ENCODE results near the gene DZANK1.

DNA sequence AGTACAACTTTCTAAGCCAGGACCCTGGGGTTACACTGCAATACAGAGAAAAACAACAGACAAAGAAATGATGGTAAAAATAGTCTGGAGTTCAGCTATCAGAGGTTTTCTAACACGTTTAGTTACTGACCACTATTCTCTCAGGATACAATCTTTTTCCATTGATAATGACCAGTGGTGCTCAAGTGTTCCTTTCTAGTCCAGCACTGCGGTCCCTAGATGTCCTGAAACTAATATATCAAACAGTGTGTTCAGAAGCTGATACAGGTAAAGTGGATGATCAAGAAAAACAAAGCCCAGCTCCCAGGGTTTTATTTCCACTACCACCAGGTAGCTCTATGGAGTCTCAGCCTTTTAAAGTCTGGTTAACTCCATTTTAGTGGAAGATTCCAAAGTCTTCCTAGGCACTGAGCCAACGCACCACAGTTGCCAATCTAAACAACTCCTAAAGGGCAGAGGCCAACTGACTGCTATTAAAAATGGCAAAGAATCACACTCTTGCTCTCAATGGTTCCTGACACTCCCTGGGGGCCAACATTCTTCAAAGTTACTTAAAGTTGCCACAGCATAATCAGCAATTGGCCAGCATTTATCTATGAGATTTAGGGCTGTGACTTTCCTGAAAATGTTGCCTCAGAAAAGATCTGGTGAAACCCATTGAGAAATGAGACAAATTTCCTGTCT, 38.2 kb downstream of the DZANK1 start:
- TF ChIP-seq EZH2 (IDR thresholded peaks at IDR 0.05; ENCODE audit: low read depth, unreplicated experiment) (no peak), NANOG (IDR thresholded peaks at IDR 0.05; ENCODE audit: borderline replicate concordance) (no peak)
- TF ChIP-seq, protein P1, sequence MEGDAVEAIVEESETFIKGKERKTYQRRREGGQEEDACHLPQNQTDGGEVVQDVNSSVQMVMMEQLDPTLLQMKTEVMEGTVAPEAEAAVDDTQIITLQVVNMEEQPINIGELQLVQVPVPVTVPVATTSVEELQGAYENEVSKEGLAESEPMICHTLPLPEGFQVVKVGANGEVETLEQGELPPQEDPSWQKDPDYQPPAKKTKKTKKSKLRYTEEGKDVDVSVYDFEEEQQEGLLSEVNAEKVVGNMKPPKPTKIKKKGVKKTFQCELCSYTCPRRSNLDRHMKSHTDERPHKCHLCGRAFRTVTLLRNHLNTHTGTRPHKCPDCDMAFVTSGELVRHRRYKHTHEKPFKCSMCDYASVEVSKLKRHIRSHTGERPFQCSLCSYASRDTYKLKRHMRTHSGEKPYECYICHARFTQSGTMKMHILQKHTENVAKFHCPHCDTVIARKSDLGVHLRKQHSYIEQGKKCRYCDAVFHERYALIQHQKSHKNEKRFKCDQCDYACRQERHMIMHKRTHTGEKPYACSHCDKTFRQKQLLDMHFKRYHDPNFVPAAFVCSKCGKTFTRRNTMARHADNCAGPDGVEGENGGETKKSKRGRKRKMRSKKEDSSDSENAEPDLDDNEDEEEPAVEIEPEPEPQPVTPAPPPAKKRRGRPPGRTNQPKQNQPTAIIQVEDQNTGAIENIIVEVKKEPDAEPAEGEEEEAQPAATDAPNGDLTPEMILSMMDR (conservative IDR thresholded peaks at IDR 0.05; ENCODE audit: low read depth in 2 of 2) = no peak
- TF ChIP-seq, protein P2, sequence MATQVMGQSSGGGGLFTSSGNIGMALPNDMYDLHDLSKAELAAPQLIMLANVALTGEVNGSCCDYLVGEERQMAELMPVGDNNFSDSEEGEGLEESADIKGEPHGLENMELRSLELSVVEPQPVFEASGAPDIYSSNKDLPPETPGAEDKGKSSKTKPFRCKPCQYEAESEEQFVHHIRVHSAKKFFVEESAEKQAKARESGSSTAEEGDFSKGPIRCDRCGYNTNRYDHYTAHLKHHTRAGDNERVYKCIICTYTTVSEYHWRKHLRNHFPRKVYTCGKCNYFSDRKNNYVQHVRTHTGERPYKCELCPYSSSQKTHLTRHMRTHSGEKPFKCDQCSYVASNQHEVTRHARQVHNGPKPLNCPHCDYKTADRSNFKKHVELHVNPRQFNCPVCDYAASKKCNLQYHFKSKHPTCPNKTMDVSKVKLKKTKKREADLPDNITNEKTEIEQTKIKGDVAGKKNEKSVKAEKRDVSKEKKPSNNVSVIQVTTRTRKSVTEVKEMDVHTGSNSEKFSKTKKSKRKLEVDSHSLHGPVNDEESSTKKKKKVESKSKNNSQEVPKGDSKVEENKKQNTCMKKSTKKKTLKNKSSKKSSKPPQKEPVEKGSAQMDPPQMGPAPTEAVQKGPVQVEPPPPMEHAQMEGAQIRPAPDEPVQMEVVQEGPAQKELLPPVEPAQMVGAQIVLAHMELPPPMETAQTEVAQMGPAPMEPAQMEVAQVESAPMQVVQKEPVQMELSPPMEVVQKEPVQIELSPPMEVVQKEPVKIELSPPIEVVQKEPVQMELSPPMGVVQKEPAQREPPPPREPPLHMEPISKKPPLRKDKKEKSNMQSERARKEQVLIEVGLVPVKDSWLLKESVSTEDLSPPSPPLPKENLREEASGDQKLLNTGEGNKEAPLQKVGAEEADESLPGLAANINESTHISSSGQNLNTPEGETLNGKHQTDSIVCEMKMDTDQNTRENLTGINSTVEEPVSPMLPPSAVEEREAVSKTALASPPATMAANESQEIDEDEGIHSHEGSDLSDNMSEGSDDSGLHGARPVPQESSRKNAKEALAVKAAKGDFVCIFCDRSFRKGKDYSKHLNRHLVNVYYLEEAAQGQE (IDR thresholded peaks at IDR 0.05; ENCODE audit: unreplicated experiment) = no peak
